AG09319 (cell line): ENCODE measurements around the gene SLC35B4.
"Not testable (repeated sequence)": the region's sequence is repeated elsewhere in the genome, so short reads cannot be mapped to it uniquely, and the experiment has no call there.

Source experiments
- DNase-seq: peaks from one replicate; pipeline ENCODE4 v3.0.0-alpha.2; 2010; ENCODE audit warnings: low read depth; ENCODE audit errors: extremely low read depth
- CTCF ChIP-seq: IDR thresholded peaks from 2 replicates; pipeline ENCODE4 v1.5.1; 2011; ENCODE audit warnings: low read depth, mild to moderate bottlenecking, inconsistent platforms, low read length, moderate library complexity

The SLC35B4 gene

DNA sequence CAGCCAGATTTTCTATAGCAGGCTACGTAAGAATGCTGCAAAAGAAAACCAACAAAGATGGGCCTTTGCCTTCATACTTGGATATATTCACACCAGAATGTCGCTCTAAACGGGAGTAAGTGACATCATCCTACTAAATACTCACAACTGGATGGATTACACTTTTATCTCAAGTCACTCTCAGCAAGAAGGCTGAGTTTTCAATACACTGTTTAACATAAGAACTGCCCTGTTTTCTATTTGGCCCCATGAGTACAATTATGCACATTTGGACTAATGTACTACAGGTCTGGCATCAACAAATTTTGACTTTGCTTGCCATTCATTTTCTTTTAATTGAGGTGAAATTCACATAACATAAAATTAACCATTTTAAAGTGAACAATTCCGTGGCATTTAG lies 8.2 kb downstream of the SLC35B4 start:
- TF ChIP-seq CTCF: no peak
- DNase-seq: no peak

GRCh38 chr7:134307320-134307719 lies 9.4 kb downstream of the SLC35B4 start:
- no peak for TF ChIP-seq CTCF
- no peak for DNase-seq

DNA sequence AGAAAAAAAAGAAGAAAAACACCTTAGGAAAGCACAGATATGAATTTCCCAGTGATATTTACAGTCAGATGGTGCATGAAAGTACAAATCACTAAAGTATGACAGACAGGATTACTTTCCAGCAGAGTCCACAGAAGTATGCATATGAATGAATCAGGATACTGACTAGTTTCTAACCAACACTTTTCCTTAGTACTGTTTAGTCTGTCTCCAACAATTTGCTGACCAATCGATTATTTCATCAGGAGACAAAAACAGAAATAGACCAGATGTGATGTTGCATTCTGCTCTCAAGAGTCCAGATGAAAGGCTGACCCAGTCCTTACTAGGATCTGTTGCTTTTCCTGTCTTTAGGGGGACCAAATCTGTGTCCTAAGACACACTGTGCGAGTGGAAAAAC lies 14.6 kb downstream of the SLC35B4 start:
- DNase-seq: no peak
- no peak for TF ChIP-seq CTCF

- TF ChIP-seq CTCF: no peak
- DNase-seq: no peak
Measured at GRCh38 chr7:134301592-134301991, 15.1 kb downstream of the SLC35B4 start.

- no peak for DNase-seq
- no peak for TF ChIP-seq CTCF
Measured at GRCh38 chr7:134300988-134301387, 15.7 kb downstream of the SLC35B4 start.

DNA sequence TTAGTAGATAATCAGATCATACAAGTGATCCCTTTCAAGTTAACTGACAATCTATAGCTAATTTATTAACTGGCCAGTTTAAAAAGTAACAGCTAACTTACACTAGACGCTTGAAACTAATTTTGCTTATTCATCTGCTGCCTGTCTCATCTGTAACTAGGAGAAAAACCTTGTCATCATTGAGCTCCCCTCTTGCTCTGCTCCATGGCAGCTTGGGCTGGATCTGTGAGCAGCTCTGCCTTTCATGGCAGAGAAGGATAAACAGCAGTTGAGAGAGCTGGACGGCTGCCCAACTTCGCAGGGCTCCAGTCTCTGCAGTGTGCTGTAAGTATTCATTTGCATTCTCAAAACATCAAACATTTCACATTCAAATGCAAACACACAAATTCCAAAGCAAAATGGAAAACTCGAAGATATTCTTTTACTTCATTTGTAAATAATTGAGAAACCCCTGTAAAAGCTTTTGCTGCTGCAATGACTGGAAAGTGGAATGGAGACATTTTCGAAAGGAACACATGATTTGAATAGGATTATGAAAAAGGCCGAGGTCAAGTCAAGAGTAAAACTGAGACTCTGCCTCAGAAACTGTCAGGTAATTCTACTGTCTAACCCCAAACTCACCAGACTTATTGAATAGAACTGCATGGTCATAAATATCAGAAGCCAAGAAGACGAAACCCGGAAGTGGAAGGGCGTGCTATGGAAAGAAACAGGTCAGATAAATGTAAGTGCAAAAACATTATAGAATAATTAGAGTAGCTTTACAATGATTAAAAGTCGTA lies 17.6 kb downstream of the SLC35B4 start:
- no peak for TF ChIP-seq CTCF

GRCh38 chr7:134297489-134297888 lies 19.2 kb downstream of the SLC35B4 start:
- DNase-seq: no peak
- no peak for TF ChIP-seq CTCF

More for the DNA sequence above, 17.6 kb downstream of the SLC35B4 start:
- DNase-seq: peak; percentile 20

DNA sequence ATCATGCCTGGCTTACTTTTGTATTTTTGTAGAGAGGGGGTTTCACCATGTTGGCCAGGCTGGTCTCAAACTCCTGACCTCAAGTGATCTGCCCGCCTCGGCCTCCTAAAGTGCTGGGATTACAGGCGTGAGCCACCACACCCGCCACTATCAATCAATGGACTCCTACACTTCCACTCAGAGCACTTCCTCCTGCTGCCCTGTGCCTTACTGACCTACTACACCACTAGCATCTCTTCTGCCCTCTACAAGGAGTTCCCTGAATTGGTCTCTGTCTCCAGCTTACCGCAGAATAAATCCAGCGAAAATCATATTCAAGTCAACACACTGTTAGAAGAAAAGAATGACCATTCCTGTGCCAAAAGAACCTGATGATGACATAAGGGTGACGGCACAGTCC lies 20.7 kb downstream of the SLC35B4 start:
- DNase-seq: not testable (repeated sequence)
